SK-N-SH (cell line): ENCODE results near the gene PPP1R14B. TPM values are rescaled to one million over a fixed set of nuclear protein-coding genes. Genes with fewer than 3 reads are reported as not detected.

ENCODE experiments used
- CTCF ChIA-PET: fragments of 300-600, 350-600 bp; formaldehyde crosslinking; extraction: SDS; loops from one replicate; lab custom pipeline; 2021; lab: Yijun Ruan, JAX
- POLR2A ChIA-PET: fragments of 350-600 bp; sonication (Branson Sonifier 250); formaldehyde crosslinking; extraction: SDS; loops from one replicate; lab custom pipeline; 2020; ENCODE audit warnings: antibody characterized with exemption, inconsistent platforms; lab: Yijun Ruan, JAX
- DNase-seq: peaks from one replicate; pipeline ENCODE4 v3.0.0; 2012
- H2AFZ ChIP-seq: fragments of 200-600 bp; sonication (generic); 2 replicates; pipeline ENCODE4 v1.8.1; 2016; ENCODE audit warnings: antibody characterized with exemption, mild to moderate bottlenecking, low read depth
- H3F3A ChIP-seq: fragments of 200-600 bp; sonication (generic); replicated peaks from 2 replicates; pipeline ENCODE3; 2016; ENCODE audit warnings: antibody characterized with exemption, mild to moderate bottlenecking; ENCODE audit not compliant: insufficient read depth
- H3K27ac ChIP-seq, 2 experiments: fragments of 200-500 bp in 1 of 2; fragments of 200-600 bp in 1 of 2; sonication (Bioruptor generic) in 1 of 2; sonication (generic), shearing (Covaris generic) in 1 of 2; 2 replicates each; pipeline versions ENCODE4 v1.5.1 to v1.6.1; 2014 to 2016; ENCODE audit warnings: low read depth in 2 of 2, inconsistent platforms in 1 of 2, low read length in 1 of 2, mild to moderate bottlenecking in 1 of 2, mixed read lengths in 1 of 2
- H3K27me3 ChIP-seq: fragments of 200-600 bp; sonication (generic), shearing (Covaris generic); 2 replicates; pipeline ENCODE4 v1.6.1; 2016; ENCODE audit warnings: mixed run types; ENCODE audit not compliant: insufficient read depth
- H3K36me3 ChIP-seq, 2 experiments: fragments of 200-500 bp in 1 of 2; fragments of 200-600 bp in 1 of 2; sonication (Bioruptor generic) in 1 of 2; sonication (generic) in 1 of 2; replicated peaks in 1 of 2; 2 replicates each; pipeline versions ENCODE3 to v1.5.1; 2014 to 2016; ENCODE audit warnings: low read length in 1 of 2, mild to moderate bottlenecking in 1 of 2; ENCODE audit not compliant: insufficient read depth in 2 of 2, control insufficient read depth in 1 of 2
- H3K4me1 ChIP-seq, 2 experiments: fragments of 200-500 bp in 1 of 2; fragments of 200-600 bp in 1 of 2; sonication (Bioruptor generic) in 1 of 2; sonication (generic), shearing (Covaris generic) in 1 of 2; 2 replicates each; pipeline versions ENCODE4 v1.5.1 to v1.6.1; 2014 to 2016; ENCODE audit warnings: low read depth in 1 of 2, low read length in 1 of 2, mixed run types in 1 of 2; ENCODE audit not compliant: insufficient read depth in 2 of 2, control insufficient read depth in 1 of 2
- H3K4me2 ChIP-seq: fragments of 200-600 bp; sonication (generic), shearing (Covaris generic); 2 replicates; pipeline ENCODE4 v1.6.1; 2017; ENCODE audit warnings: mixed run types
- H3K4me3 ChIP-seq, 2 experiments: fragments of 200-500 bp in 1 of 2; fragments of 200-600 bp in 1 of 2; sonication (Bioruptor generic) in 1 of 2; sonication (generic), shearing (Covaris generic) in 1 of 2; 2 replicates each; pipeline versions ENCODE4 v1.5.1 to v1.8.1; 2014 to 2016; ENCODE audit warnings: low read depth in 2 of 2, inconsistent platforms in 1 of 2, low read length in 1 of 2, mild to moderate bottlenecking in 1 of 2, mixed read lengths in 1 of 2, moderate library complexity in 1 of 2
- H3K79me2 ChIP-seq: fragments of 200-600 bp; sonication (generic); 2 replicates; pipeline ENCODE4 v1.8.1; 2017; ENCODE audit warnings: mild to moderate bottlenecking; ENCODE audit not compliant: insufficient read depth
- H3K9ac ChIP-seq: fragments of 200-600 bp; sonication (generic); 2 replicates; pipeline ENCODE4 v1.6.1; 2017; ENCODE audit warnings: mixed run types
- H3K9me2 ChIP-seq: fragments of 200-600 bp; sonication (generic); 2 replicates; pipeline ENCODE4 v1.6.1; 2017; ENCODE audit warnings: mixed run types
- H3K9me3 ChIP-seq: fragments of 200-600 bp; sonication (generic); 2 replicates; pipeline ENCODE4 v1.6.1; 2017; ENCODE audit warnings: mixed run types, mild to moderate bottlenecking, moderate library complexity
- H4K20me1 ChIP-seq: fragments of 200-600 bp; sonication (generic); 2 replicates; pipeline ENCODE4 v1.6.1; 2017; ENCODE audit warnings: mild to moderate bottlenecking, mixed run types; ENCODE audit not compliant: insufficient read depth
- EP300 ChIP-seq, 2 experiments: IDR thresholded peaks; 2 replicates each; pipeline versions ENCODE4 v1.4.0 to v1.6.1; 2012; ENCODE audit warnings: borderline replicate concordance in 1 of 2, low read depth in 1 of 2, low read length in 1 of 2
- FOXJ3 ChIP-seq: sonication (generic); formaldehyde crosslinking; IDR thresholded peaks from 2 replicates; pipeline ENCODE4 v1.5.1; 2020; ENCODE audit warnings: mild to moderate bottlenecking, missing genetic modification reagents
- FOXM1 ChIP-seq: IDR thresholded peaks from 2 replicates; pipeline ENCODE4 v1.4.0; 2012; ENCODE audit warnings: low read depth, mild to moderate bottlenecking
- GABPA ChIP-seq: IDR thresholded peaks from 2 replicates; pipeline ENCODE4 v1.4.0; 2012; ENCODE audit warnings: low read depth, mild to moderate bottlenecking
- GATA2 ChIP-seq: sonication (generic); formaldehyde crosslinking; IDR thresholded peaks from 2 replicates; pipeline ENCODE4 v1.5.0; 2020; ENCODE audit warnings: mild to moderate bottlenecking, missing genetic modification reagents
- JUND ChIP-seq: IDR thresholded peaks from 2 replicates; pipeline ENCODE4 v1.4.0; 2012
- NFIC ChIP-seq: IDR thresholded peaks from 2 replicates; pipeline ENCODE4 v1.4.0; 2012; ENCODE audit warnings: borderline replicate concordance
- NRF1 ChIP-seq: IDR thresholded peaks from 2 replicates; pipeline ENCODE4 v1.6.1; 2012; ENCODE audit warnings: low read depth, mild to moderate bottlenecking, low read length
- POLR2AphosphoS5 ChIP-seq: IDR thresholded peaks from 2 replicates; pipeline ENCODE4 v1.6.1; 2012; ENCODE audit warnings: low read depth, low read length
- RAD21 ChIP-seq: IDR thresholded peaks from 2 replicates; pipeline ENCODE4 v1.6.1; 2012; ENCODE audit warnings: mild to moderate bottlenecking, low read length
- RCOR1 ChIP-seq: fragments of 150-350 bp; IDR thresholded peaks from 2 replicates; pipeline ENCODE4 v1.6.1; 2017; ENCODE audit warnings: antibody characterized with exemption, low read length
- RFX5 ChIP-seq: IDR thresholded peaks from 2 replicates; pipeline ENCODE4 v1.6.1; 2012; ENCODE audit warnings: mild to moderate bottlenecking, improper control_type of control experiment, low read length
- SIN3A ChIP-seq: IDR thresholded peaks from 2 replicates; pipeline ENCODE4 v1.6.1; 2012; ENCODE audit warnings: low read depth, mild to moderate bottlenecking, low read length, moderate library complexity, borderline replicate concordance
- SMC3 ChIP-seq: IDR thresholded peaks from 2 replicates; pipeline ENCODE4 v1.6.1; 2012; ENCODE audit warnings: low read depth, low read length, improper control_type of control experiment
- TAF1 ChIP-seq: IDR thresholded peaks from 2 replicates; pipeline ENCODE4 v1.6.1; 2012; ENCODE audit warnings: low read depth, mild to moderate bottlenecking, low read length, moderate library complexity, borderline replicate concordance
- TEAD4 ChIP-seq: IDR thresholded peaks from 2 replicates; pipeline ENCODE4 v1.4.0; 2012; ENCODE audit warnings: mild to moderate bottlenecking, borderline replicate concordance; ENCODE audit not compliant: insufficient read depth
- YY1 ChIP-seq: IDR thresholded peaks from 2 replicates; pipeline ENCODE4 v1.4.0; 2012; ENCODE audit warnings: low read depth, mild to moderate bottlenecking
- WGBS: methylation state at CpG from one replicate; pipeline ENCODE4 v1.1.6; 2017; ENCODE audit warnings: low lambda C conversion rate; 5-methylcytosine and 5-hydroxymethylcytosine counted together
- polyA plus RNA-seq, 3 experiments: library from polyadenylated mRNA; depleted of rRNA; stranded (reverse); fragments of >200 nt; gene quantifications; 2 replicates each; pipeline ENCODE4 v1.2.3, GENCODE V29; 2012
- TF ChIP-seq, protein P1 (sequence below): IDR thresholded peaks from 2 replicates; pipeline ENCODE4; 2012
- TF ChIP-seq, protein P2 (sequence below): IDR thresholded peaks from 2 replicates; pipeline ENCODE4 v1.6.1; 2012; ENCODE audit warnings: mild to moderate bottlenecking, low read depth, low read length, moderate library complexity
- TF ChIP-seq, protein P3 (sequence below): fragments of 200-600 bp; sonication (generic); IDR thresholded peaks from 2 replicates; pipeline ENCODE4 v1.6.1; 2017; ENCODE audit warnings: antibody characterized with exemption, mild to moderate bottlenecking, moderate library complexity
- TF ChIP-seq, protein P4 (sequence below): IDR thresholded peaks from 2 replicates; pipeline ENCODE4 v1.4.0; 2012; ENCODE audit warnings: low read depth

PPP1R14B gene
- polyA plus RNA-seq, 1 of the 3 experiments (the other 2 are of a cell fraction), result 523 TPM

DNA sequence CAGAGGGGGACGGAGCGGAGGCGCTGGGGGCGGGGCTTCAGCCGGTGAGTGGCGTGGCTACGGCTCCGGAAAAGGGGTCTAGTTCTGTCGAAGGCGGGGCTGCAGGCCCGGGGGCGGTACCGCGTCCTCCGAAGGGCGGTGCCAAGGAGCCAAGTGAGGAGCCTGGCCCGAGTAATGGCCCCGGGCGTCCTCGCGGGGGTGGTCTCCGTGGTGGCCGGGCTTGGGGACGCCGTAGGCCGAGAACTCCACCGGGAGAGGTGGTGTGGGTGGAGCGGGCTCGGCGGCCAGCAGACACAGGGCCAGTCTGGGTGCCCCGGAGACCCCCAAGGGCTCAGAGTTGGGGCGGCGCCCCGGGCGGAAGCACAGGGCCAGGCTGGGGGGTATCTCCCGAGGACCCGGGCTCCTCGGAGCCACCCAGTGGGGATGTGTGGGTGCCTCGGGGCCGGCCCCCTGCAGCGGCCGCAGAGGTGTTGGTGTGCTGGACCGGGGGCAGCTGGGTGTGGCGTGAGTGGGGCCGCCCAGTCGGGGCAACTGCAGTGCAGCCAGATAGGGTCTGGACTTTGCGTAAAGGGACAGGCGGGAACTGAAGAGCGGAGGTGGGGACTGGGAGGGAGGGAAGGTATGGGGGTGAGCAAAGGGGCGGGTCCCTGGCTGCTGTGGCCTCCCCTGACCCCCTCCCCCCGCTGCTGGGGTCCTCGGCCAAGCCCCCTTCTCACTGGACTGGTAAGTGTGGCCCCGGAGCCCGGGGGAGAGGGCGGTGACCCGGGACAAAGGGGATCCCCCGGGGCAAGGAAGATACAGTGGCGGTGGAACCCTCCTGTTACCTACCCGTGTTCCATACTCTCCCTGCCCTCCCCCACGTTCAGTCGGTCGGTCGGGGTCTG lies 5.0 kb downstream of the PPP1R14B start:
- Histone ChIP-seq H3K9ac (peak overlapping the region; percentile 84), H3K9me2 (no peaks in the 10 kb centered on the region), H3K27ac (peak overlapping the region; percentile 67 to 90; a peak in 3 of 4 replicates), H3K27me3 (no peaks in the 10 kb centered on the region), H3K4me2 (peak overlapping the region; percentile 98), H3K36me3 (peaks cover 10 to 32% of the 10 kb centered on the region in 2 experiments), H3K79me2 (peaks cover 48% of the 10 kb centered on the region), H3K9me3 (no peaks in the 10 kb centered on the region), H2AFZ (0 out of 2 replicates have a peak overlapping the region, but pooled peaks have one; percentile 0), H3K4me3 (peak overlapping the region; percentile 78 to 92), H3F3A (peaks cover 28% of the 10 kb centered on the region), H3K4me1 (peaks cover 15 to 38% of the 10 kb centered on the region in 2 experiments; a peak in 2 of 4 replicates), H4K20me1 (no peaks in the 10 kb centered on the region)
- TF ChIP-seq, protein P1, sequence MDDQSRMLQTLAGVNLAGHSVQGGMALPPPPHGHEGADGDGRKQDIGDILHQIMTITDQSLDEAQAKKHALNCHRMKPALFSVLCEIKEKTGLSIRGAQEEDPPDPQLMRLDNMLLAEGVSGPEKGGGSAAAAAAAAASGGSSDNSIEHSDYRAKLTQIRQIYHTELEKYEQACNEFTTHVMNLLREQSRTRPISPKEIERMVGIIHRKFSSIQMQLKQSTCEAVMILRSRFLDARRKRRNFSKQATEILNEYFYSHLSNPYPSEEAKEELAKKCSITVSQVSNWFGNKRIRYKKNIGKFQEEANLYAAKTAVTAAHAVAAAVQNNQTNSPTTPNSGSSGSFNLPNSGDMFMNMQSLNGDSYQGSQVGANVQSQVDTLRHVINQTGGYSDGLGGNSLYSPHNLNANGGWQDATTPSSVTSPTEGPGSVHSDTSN, result peak; percentile 96
- TF ChIP-seq, protein P2, sequence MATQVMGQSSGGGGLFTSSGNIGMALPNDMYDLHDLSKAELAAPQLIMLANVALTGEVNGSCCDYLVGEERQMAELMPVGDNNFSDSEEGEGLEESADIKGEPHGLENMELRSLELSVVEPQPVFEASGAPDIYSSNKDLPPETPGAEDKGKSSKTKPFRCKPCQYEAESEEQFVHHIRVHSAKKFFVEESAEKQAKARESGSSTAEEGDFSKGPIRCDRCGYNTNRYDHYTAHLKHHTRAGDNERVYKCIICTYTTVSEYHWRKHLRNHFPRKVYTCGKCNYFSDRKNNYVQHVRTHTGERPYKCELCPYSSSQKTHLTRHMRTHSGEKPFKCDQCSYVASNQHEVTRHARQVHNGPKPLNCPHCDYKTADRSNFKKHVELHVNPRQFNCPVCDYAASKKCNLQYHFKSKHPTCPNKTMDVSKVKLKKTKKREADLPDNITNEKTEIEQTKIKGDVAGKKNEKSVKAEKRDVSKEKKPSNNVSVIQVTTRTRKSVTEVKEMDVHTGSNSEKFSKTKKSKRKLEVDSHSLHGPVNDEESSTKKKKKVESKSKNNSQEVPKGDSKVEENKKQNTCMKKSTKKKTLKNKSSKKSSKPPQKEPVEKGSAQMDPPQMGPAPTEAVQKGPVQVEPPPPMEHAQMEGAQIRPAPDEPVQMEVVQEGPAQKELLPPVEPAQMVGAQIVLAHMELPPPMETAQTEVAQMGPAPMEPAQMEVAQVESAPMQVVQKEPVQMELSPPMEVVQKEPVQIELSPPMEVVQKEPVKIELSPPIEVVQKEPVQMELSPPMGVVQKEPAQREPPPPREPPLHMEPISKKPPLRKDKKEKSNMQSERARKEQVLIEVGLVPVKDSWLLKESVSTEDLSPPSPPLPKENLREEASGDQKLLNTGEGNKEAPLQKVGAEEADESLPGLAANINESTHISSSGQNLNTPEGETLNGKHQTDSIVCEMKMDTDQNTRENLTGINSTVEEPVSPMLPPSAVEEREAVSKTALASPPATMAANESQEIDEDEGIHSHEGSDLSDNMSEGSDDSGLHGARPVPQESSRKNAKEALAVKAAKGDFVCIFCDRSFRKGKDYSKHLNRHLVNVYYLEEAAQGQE, result no peak
- no peak for TF ChIP-seq TEAD4
- TF ChIP-seq RFX5, result no peak
- no peak for TF ChIP-seq FOXJ3 (CRISPR knock-in tag)
- TF ChIP-seq GABPA, result peak; percentile 7; the same call in 1 of the 2 replicates
- TF ChIP-seq SMC3, result no peak
- TF ChIP-seq FOXM1, result no peak
- TF ChIP-seq RCOR1, result no peak
- TF ChIP-seq SIN3A, result no peak
- TF ChIP-seq GATA2, result no peak
- TF ChIP-seq POLR2AphosphoS5, result peak; percentile 65; the same call in 1 of the 2 replicates
- TF ChIP-seq, protein P3, sequence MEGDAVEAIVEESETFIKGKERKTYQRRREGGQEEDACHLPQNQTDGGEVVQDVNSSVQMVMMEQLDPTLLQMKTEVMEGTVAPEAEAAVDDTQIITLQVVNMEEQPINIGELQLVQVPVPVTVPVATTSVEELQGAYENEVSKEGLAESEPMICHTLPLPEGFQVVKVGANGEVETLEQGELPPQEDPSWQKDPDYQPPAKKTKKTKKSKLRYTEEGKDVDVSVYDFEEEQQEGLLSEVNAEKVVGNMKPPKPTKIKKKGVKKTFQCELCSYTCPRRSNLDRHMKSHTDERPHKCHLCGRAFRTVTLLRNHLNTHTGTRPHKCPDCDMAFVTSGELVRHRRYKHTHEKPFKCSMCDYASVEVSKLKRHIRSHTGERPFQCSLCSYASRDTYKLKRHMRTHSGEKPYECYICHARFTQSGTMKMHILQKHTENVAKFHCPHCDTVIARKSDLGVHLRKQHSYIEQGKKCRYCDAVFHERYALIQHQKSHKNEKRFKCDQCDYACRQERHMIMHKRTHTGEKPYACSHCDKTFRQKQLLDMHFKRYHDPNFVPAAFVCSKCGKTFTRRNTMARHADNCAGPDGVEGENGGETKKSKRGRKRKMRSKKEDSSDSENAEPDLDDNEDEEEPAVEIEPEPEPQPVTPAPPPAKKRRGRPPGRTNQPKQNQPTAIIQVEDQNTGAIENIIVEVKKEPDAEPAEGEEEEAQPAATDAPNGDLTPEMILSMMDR, result no peak
- no peak for TF ChIP-seq EP300 (IDR thresholded peaks at IDR 0.05; ENCODE audit: borderline replicate concordance in 1 of 2, low read depth in 1 of 2, low read length in 1 of 2)
- TF ChIP-seq NFIC, result no peak
- peak; percentile 66 for TF ChIP-seq TAF1
- no peak for TF ChIP-seq RAD21
- peak; percentile 83 for TF ChIP-seq YY1
- TF ChIP-seq, protein P4, sequence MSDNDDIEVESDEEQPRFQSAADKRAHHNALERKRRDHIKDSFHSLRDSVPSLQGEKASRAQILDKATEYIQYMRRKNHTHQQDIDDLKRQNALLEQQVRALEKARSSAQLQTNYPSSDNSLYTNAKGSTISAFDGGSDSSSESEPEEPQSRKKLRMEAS, result no peak
- TF ChIP-seq JUND, result no peak
- TF ChIP-seq NRF1, result no peak
- ChIA-PET CTCF (interaction anchor here (0.6 to 3.3 kb wide), 5 partner anchors 10 to 89 kb away, joined by 3 to 17 read pairs (median 6); partner anchors contain the start of gene PLCB3), POLR2A (interaction anchor here (0.6 to 12.4 kb wide), 13 partner anchors 8 to 152 kb away, joined by 3 to 112 read pairs (median 4); partner anchors contain the start of genes BAD, DNAJC4, ESRRA and GPR137)
- peak; percentile 95 for DNase-seq
- WGBS, result under 1% methylated on average over 34 of the region's 63 CpGs
